ENCODE measurements around the gene RASAL2. TPM values are rescaled to one million over a fixed set of nuclear protein-coding genes. Genes with fewer than 3 reads are reported as not detected.

The RASAL2 gene
- total RNA-seq, 8 experiments from 2014 or later: 8.0 to 36.6 (median 23.7) TPM

DNA sequence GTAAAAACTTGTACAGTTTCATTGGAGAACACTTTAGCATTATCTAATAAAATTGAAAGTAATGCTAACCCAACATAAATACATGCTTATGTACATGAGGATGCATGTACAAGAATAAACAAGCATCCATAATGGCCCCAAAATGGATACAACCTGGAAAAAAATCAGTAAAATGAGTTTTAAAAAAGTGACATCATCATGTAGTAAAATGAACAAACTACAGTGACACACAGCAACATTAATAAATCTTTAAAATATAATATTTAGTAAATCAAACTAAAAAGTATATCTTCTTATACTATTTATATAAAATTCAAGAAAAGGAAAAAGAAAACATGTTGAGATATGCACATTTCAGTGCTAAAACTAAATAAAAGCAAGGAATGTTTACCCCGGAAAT, 262.4 kb downstream of the RASAL2 start:
- no peak for ATAC-seq (replicated peaks in 6 of 8)
- H3K4me1 ChIP-seq (replicated peaks in 1 of 2): peaks cover 0 to 2% of the 10 kb centered on the region in 2 donors
- 70 to 100% (median 93%) methylated on average over 1 of the region's 1 CpG; no CpG with 5 or more reads in 1 of the 10 experiments for WGBS, 10 experiments
- no peak overlapping the region for H3K27ac ChIP-seq
- in situ Hi-C loops (cut with MboI; ENCODE audit: low pct_unique_long_range_greater_than_20kb in 2 of 9, low sequenced_read_pairs in 9 of 9, unreplicated experiment in 9 of 9): no loop called here
- H3K4me3 ChIP-seq: no peak overlapping the region

DNA sequence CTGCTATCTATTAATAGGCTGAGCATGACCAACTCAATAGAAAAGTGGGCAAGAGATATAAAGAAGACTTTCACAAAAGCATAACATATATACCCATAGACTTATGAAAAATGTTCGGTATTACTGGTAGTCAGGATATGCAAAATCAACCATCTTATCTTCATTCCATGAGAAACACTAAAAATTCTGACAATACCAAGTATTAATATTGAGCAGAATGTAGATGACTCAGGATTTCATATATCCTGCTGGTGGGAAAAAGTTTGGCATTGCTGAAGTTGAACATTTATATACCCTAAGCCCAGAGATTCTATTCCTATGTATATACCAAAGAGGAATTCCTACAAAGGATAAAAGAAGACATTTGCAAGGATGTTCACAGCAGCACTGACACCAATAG, 264.6 kb downstream of the RASAL2 start:
- no peak for ATAC-seq (replicated peaks in 6 of 8)
- Histone ChIP-seq H3K4me3 (no peak overlapping the region), H3K27ac (no peak overlapping the region), H3K4me1 (replicated peaks in 1 of 2) (peaks cover 0 to 2% of the 10 kb centered on the region in 2 donors)
- in situ Hi-C loops (cut with MboI; ENCODE audit: low pct_unique_long_range_greater_than_20kb in 2 of 9, low sequenced_read_pairs in 9 of 9, unreplicated experiment in 9 of 9): no loop called here
- 63 to 100% (median 100%) methylated on average over 1 of the region's 1 CpG; no CpG with 5 or more reads in 1 of the 10 experiments for WGBS, 10 experiments

GRCh38 chr1:178360421-178360820, 266.5 kb downstream of the RASAL2 start:
- Histone ChIP-seq H3K4me1 (replicated peaks in 1 of 2) (peaks cover 0 to 2% of the 10 kb centered on the region in 2 donors), H3K4me3 (no peak overlapping the region), H3K27ac (no peak overlapping the region)
- 60 to 100% (median 95%) methylated on average over 1 to 4 of the region's 4 CpGs; no CpG with 5 or more reads in 1 of the 10 experiments for WGBS, 10 experiments
- ATAC-seq (replicated peaks in 6 of 8): no peak
- in situ Hi-C loops (cut with MboI; ENCODE audit: low pct_unique_long_range_greater_than_20kb in 2 of 9, low sequenced_read_pairs in 9 of 9, unreplicated experiment in 9 of 9): no loop called here

GRCh38 chr1:178361847-178362246, 267.9 kb downstream of the RASAL2 start:
- Histone ChIP-seq H3K4me3 (no peak overlapping the region), H3K4me1 (replicated peaks in 1 of 2) (no peaks in the 10 kb centered on the region), H3K27ac (no peak overlapping the region)
- ATAC-seq (replicated peaks in 6 of 8): no peak
- in situ Hi-C loops (cut with MboI; ENCODE audit: low pct_unique_long_range_greater_than_20kb in 2 of 9, low sequenced_read_pairs in 9 of 9, unreplicated experiment in 9 of 9): no loop called here
- 89 to 100% (median 96%) methylated on average over 1 to 6 of the region's 6 CpGs; no CpG with 5 or more reads in 1 of the 10 experiments for WGBS, 10 experiments

- no peak overlapping the region for H3K27ac ChIP-seq
- H3K4me3 ChIP-seq: no peak overlapping the region
- H3K4me1 ChIP-seq (replicated peaks in 1 of 2): no peaks in the 10 kb centered on the region
- 0 to 100% (median 85%) methylated on average over 2 to 4 of the region's 4 CpGs for WGBS, 10 experiments
- peak in 4 of 8 experiments; percentile 51 to 97 (median 95) for ATAC-seq (replicated peaks in 6 of 8)
- in situ Hi-C loops (cut with MboI; ENCODE audit: low pct_unique_long_range_greater_than_20kb in 2 of 9, low sequenced_read_pairs in 9 of 9, unreplicated experiment in 9 of 9): no loop called here
Observed at GRCh38 chr1:178362747-178363146, 268.8 kb downstream of the RASAL2 start.

DNA sequence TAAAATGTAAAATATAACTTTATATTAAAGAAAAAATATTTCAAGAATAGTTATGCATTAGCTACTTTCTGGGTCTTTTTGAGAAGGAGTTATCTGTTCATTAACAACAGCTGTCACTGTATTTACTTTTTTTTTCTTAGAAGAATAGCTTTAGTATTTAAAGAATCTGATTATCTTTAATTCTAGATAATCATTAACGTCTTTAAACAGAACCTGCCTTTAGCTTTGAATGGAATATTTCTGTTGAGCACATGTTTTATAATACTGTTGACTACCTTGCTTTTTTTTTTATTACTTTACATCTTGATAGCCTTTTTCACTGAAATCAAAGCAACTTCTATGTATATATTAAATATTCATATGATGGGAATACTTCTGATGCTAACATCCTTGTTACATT, 270.9 kb downstream of the RASAL2 start:
- 50 to 100% (median 89%) methylated on average over 1 of the region's 1 CpG; no CpG with 5 or more reads in 1 of the 10 experiments for WGBS, 10 experiments
- Histone ChIP-seq H3K4me1 (replicated peaks in 1 of 2) (no peaks in the 10 kb centered on the region), H3K27ac (no peak overlapping the region), H3K4me3 (no peak overlapping the region)
- in situ Hi-C loops (cut with MboI; ENCODE audit: low pct_unique_long_range_greater_than_20kb in 2 of 9, low sequenced_read_pairs in 9 of 9, unreplicated experiment in 9 of 9): no loop called here
- no peak for ATAC-seq (replicated peaks in 6 of 8)

DNA sequence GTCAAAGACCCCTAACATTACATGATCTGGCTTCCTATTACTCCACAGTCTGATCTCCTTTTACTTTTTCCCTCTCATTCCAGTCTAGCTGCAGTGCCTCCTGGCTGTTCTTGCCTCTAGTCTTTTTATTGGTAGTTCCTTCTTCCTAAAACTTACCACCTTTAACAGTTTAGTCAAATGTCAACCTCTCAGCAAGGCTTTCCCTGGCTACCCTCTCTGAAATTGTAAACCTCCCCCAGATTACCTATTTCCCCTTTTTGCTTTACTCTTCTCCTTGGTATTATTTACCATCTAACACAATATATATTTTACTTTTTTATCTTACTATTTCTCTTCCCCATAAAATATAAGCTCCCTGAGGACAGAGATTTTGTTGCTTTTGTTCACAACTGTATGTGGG, 273.2 kb downstream of the RASAL2 start:
- ATAC-seq (replicated peaks in 6 of 8): no peak
- no peak overlapping the region for H3K4me3 ChIP-seq
- in situ Hi-C loops (cut with MboI; ENCODE audit: low pct_unique_long_range_greater_than_20kb in 2 of 9, low sequenced_read_pairs in 9 of 9, unreplicated experiment in 9 of 9): no loop called here
- no peak overlapping the region for H3K27ac ChIP-seq
- H3K4me1 ChIP-seq (replicated peaks in 1 of 2): peaks cover 0 to 6% of the 10 kb centered on the region in 2 donors

GRCh38 chr1:178368208-178368607, 274.3 kb downstream of the RASAL2 start:
- Histone ChIP-seq H3K4me1 (replicated peaks in 1 of 2) (peaks cover 3 to 6% of the 10 kb centered on the region in 2 donors), H3K4me3 (no peak overlapping the region), H3K27ac (no peak overlapping the region)
- ATAC-seq (replicated peaks in 6 of 8): peak in 3 of 8 experiments; percentile 75 to 97 (median 81)
- in situ Hi-C loops (cut with MboI; ENCODE audit: low pct_unique_long_range_greater_than_20kb in 2 of 9, low sequenced_read_pairs in 9 of 9, unreplicated experiment in 9 of 9): no loop called here
- 0 to 100% (median 81%) methylated on average over 1 to 3 of the region's 3 CpGs; no CpG with 5 or more reads in 1 of the 10 experiments for WGBS, 10 experiments

DNA sequence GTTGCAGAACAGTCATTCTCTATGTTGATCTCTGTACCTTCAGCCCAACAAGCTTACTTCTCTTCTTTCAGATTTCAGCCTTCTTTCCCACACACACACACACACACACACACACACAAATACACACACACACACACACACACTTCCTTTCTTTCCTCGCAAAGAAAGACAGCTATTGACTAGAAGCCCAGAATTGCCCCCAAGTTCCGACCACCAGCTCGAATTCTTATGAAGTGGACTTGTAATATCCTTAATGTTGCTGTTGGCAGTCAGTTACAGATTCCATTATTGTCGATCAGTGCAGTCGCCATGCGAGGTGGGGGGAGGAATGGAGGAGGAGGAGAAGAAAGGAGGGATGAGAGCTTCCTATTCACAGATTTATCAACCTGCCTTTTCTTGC, 277.3 kb downstream of the RASAL2 start:
- Histone ChIP-seq H3K4me1 (replicated peaks in 1 of 2) (peaks cover 3 to 18% of the 10 kb centered on the region in 2 donors), H3K4me3 (peak overlapping the region; percentile 29 to 45 (median 39)), H3K27ac (peak overlapping the region; percentile 9 to 67)
- in situ Hi-C loops (cut with MboI; ENCODE audit: low pct_unique_long_range_greater_than_20kb in 2 of 9, low sequenced_read_pairs in 9 of 9, unreplicated experiment in 9 of 9): no loop called here
- 0 to 15% (median 1%) methylated on average over 1 to 6 of the region's 6 CpGs; no CpG with 5 or more reads in 2 of the 10 experiments for WGBS, 10 experiments
- ATAC-seq (replicated peaks in 6 of 8): peak; percentile 11 to 82 (median 70)

- in situ Hi-C loops (cut with MboI; ENCODE audit: low pct_unique_long_range_greater_than_20kb in 2 of 9, low sequenced_read_pairs in 9 of 9, unreplicated experiment in 9 of 9): no loop called here
- ATAC-seq (replicated peaks in 6 of 8): peak; percentile 19 to 74 (median 68)
- 0 to 26% (median 3%) methylated on average over 2 to 4 of the region's 4 CpGs; no CpG with 5 or more reads in 1 of the 10 experiments for WGBS, 10 experiments
- H3K4me1 ChIP-seq (replicated peaks in 1 of 2): peaks cover 3 to 18% of the 10 kb centered on the region in 2 donors
- peak overlapping the region; percentile 9 to 67 for H3K27ac ChIP-seq
- peak overlapping the region; percentile 29 to 45 (median 39) for H3K4me3 ChIP-seq
Observed at GRCh38 chr1:178371933-178372388, 278.1 kb downstream of the RASAL2 start.

- Histone ChIP-seq H3K4me1 (replicated peaks in 1 of 2) (peaks cover 3 to 18% of the 10 kb centered on the region in 2 donors), H3K4me3 (peak overlapping the region in 1 of 5 donors; percentile 45), H3K27ac (no peak overlapping the region)
- in situ Hi-C loops (cut with MboI; ENCODE audit: low pct_unique_long_range_greater_than_20kb in 2 of 9, low sequenced_read_pairs in 9 of 9, unreplicated experiment in 9 of 9): no loop called here
- 0 to 100% (median 88%) methylated on average over 1 of the region's 1 CpG; no CpG with 5 or more reads in 4 of the 10 experiments for WGBS, 10 experiments
- peak in 2 of 8 experiments; percentile 50 to 55 for ATAC-seq (replicated peaks in 6 of 8)
Observed at GRCh38 chr1:178374016-178374415, 280.1 kb downstream of the RASAL2 start.

GRCh38 chr1:178376008-178376407, 282.1 kb downstream of the RASAL2 start:
- no peak for ATAC-seq (replicated peaks in 6 of 8)
- Histone ChIP-seq H3K4me3 (no peak overlapping the region), H3K4me1 (replicated peaks in 1 of 2) (peaks cover 3 to 15% of the 10 kb centered on the region in 2 donors), H3K27ac (no peak overlapping the region)
- in situ Hi-C loops (cut with MboI; ENCODE audit: low pct_unique_long_range_greater_than_20kb in 2 of 9, low sequenced_read_pairs in 9 of 9, unreplicated experiment in 9 of 9): no loop called here
- 76 to 100% (median 96%) methylated on average over 2 of the region's 2 CpGs; no CpG with 5 or more reads in 1 of the 10 experiments for WGBS, 10 experiments

DNA sequence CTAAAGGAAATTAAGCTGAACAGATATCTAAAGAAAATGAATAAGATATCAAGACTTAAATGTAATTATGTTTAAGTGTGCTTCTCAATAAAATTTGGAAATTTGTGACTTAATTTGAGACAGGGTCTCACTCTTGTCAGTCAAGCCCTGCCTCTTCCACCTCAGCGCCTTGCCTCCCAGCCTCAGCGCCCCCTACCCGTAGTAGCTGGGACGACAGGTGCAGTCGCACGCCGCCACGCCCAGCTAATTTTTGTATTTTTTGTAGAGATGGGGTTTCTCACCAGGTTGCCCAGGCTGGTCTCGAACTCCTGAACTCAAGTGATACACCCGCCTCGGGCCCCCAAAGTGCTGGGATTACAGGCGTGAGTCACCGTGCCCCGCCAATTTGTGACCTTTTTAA, 285.9 kb downstream of the RASAL2 start:
- WGBS, 10 experiments: 29 to 100% (median 79%) methylated on average over 1 to 14 of the region's 14 CpGs

GRCh38 chr1:178382372-178382771, 288.5 kb downstream of the RASAL2 start:
- WGBS, 10 experiments: 13 to 100% (median 87%) methylated on average over 1 of the region's 1 CpG; no CpG with 5 or more reads in 2 of the 10 experiments
- ATAC-seq (replicated peaks in 6 of 8): peak in 3 of 8 experiments; percentile 41 to 98 (median 78)

More for the DNA sequence above, 285.9 kb downstream of the RASAL2 start:
- H3K4me1 ChIP-seq (replicated peaks in 1 of 2): no peaks in the 10 kb centered on the region
- in situ Hi-C loops (cut with MboI; ENCODE audit: low pct_unique_long_range_greater_than_20kb in 2 of 9, low sequenced_read_pairs in 9 of 9, unreplicated experiment in 9 of 9): no loop called here
- no peak for ATAC-seq (replicated peaks in 6 of 8)
- no peak overlapping the region for H3K27ac ChIP-seq
- H3K4me3 ChIP-seq: no peak overlapping the region

More at GRCh38 chr1:178382372-178382771, 288.5 kb downstream of the RASAL2 start:
- H3K27ac ChIP-seq: no peak overlapping the region
- H3K4me3 ChIP-seq: no peak overlapping the region
- H3K4me1 ChIP-seq (replicated peaks in 1 of 2): no peaks in the 10 kb centered on the region
- in situ Hi-C loops (cut with MboI; ENCODE audit: low pct_unique_long_range_greater_than_20kb in 2 of 9, low sequenced_read_pairs in 9 of 9, unreplicated experiment in 9 of 9): no loop called here

Measured in motor neuron (in vitro differentiated cells).